HG02852 (cell line): ENCODE data around the gene NUP160.
A peak's percentile ranks its signal among the peaks of the same experiment; 100 is the strongest.
"Not testable (repeated sequence)": the region's sequence is repeated elsewhere in the genome, so short reads cannot be mapped to it uniquely, and the experiment has no call there.

Experiments
- ATAC-seq: cut with Tn5 transposase; IDR thresholded peaks from one replicate; pipeline ENCODE4 v1.9.1; 2021; ENCODE audit warnings: mild to moderate bottlenecking, moderate library complexity; ENCODE audit not compliant: unreplicated experiment

Gene NUP160

DNA sequence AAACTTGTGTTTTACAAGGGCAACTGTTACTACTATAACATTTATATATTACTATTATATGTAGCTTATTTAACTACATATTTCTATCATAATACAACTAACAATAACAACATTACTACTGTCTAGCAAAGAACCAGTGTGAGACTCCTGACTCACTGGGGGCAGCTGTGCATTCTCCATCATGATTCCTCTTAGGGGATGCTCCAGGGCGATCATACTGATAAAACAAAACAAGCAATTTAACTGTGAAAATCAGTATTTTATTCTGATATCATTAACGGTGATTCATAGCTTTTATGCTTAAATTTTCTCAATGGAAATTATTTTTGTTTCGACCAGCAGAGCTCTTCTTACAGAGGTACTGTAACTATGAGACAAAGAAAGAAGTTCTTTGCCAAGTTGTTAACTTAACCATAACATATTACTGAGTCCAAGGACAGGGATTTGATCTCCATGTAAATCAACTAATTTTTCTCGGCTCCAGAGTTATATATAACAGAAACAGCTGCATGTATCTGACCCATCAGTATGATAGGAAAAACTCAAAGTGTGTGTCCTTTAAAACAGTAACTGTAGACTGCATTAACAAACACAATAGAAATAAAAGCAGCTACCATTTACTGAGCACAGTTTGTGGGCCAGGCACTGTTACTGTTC, 56.2 kb downstream of the NUP160 start:
- ATAC-seq = no peak

DNA sequence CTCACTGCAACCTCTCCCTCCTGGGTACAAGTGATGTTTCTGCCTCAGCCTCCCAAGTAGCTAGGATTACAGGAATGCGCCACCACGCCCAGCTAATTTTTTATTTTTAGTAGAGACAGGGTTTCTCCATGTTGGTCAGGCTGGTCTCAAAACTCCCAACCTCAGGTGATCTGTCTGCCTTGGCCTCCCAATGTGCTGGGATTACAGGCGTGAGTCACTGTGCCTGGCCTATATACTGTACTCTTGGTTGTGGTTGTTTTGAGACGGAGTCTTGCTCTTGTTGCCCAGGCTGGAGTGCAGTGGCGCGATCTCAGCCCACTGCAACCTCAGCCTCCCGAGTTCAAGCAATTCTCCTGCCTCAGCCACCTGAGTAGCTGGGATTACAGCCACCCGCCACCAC, 58.1 kb downstream of the NUP160 start:
- not testable (repeated sequence) for ATAC-seq

- ATAC-seq = no peak
Observed at GRCh38 chr11:47788181-47788580, 60.0 kb downstream of the NUP160 start.

DNA sequence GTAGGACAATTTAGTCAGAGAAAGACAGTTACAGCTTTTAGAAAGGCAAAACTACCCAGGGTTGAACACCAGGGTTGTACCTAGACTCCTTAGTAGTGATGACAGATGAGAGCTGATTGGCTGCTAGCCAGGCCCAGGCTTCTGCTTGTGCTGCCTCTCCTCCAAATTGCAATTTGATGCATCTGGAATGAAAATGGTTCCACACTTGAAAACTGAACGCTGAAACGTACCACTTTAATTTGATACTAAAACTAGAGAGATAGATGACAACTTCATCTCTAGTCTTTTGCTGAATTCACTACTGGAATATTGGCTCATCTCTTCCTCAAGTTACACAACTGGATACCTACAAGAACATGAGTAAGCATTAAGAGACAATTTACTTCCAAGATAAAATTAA, 61.8 kb downstream of the NUP160 start:
- no peak for ATAC-seq

GRCh38 chr11:47784785-47785381, 63.3 kb downstream of the NUP160 start:
- ATAC-seq = no peak

DNA sequence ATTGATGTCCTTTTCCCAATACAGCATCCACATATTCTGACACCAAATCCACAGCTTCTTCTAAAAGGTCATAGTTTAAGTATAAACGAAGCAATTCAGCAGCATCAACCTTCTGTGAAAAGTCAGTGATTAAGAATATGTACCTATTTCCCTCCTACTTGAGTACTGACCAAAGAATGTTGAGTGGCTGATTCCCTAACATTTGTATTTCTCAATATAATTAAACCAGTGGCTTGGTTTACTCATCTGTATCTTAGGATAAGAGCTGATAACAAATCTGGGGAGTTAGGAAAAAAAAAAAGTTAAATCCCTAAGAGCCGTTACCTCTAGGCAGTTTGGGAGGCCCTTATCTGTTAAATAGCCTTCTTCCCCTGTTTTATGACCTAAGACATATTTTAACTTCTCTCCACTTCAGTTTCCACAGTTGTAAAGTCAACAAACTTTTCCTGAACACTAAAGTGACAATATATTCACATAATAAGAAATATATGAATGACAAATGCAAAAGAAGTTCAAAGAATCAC, 65.0 kb downstream of the NUP160 start:
- no peak for ATAC-seq

GRCh38 chr11:47778878-47779483, 69.2 kb downstream of the NUP160 start:
- no peak for ATAC-seq

- no peak for ATAC-seq
Observed at GRCh38 chr11:47775240-47775869, 72.8 kb downstream of the NUP160 start.

- ATAC-seq = no peak
Observed at GRCh38 chr11:47773882-47774281, 74.3 kb downstream of the NUP160 start.

GRCh38 chr11:47769556-47769955, 78.6 kb downstream of the NUP160 start:
- ATAC-seq = not testable (repeated sequence)

- ATAC-seq = no peak
Observed at GRCh38 chr11:47768101-47768612, 80.0 kb downstream of the NUP160 start.

GRCh38 chr11:47766509-47767227, 81.5 kb downstream of the NUP160 start:
- peak; percentile 39 for ATAC-seq

GRCh38 chr11:47765086-47765485, 83.1 kb downstream of the NUP160 start:
- ATAC-seq = no peak

DNA sequence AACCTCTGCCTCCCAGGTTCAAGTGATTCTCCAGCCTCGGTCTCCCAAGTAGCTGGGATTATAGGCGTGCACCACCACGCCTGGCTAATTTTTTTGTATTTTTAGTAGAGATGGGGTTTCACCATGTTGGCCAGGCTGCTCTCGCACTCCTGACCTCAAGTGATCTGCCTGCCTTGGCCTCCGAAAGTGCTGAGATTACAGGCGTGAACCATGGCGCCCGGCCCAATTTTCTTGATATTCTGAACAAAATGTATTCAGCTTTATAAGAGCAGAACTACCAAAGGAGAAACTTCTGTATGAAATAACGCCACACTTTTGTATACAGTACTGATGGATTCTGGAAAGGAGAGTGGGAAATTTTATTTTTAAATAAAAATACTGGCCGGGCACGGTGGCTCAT, 88.9 kb downstream of the NUP160 start:
- not testable (repeated sequence) for ATAC-seq

DNA sequence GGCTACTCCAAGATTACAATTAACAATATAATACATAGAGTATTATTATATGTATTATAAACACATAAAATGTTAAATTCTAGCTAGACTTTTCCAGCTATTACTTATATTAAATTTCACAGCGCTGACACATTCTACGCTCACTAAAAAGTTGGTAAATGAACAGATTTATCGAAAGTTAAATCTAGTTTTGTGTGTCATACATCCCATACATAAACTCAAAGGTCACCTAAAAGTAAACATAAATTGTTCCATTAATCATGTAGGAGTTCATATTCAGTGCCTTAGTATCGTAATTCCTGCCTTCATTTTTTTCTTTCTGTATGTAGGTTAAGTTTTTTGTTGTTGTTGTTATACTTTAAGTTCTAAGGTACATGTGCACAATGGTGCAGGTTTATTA, 91.9 kb downstream of the NUP160 start:
- no peak for ATAC-seq

DNA sequence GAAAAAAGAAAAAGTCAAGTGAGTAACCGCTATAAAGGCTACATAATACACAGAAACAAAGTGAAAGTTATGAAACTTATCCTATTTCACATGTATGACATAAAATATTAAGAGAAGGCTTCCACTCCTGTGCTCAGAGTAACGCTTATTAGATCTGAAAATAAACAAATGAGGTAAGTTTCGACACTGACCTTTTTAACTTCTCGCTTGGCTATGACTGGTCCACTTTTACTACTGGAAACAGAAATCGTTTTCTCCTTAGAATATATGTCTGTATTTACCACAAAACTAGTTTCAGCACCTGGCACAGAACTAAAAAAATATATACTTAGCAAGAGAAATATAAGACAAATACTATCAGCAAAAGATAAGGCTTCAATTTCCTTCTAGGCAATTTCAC, 97.4 kb downstream of the NUP160 start:
- ATAC-seq = no peak

- not testable (repeated sequence) for ATAC-seq
Observed at GRCh38 chr11:47742494-47742893, 105.7 kb downstream of the NUP160 start.

DNA sequence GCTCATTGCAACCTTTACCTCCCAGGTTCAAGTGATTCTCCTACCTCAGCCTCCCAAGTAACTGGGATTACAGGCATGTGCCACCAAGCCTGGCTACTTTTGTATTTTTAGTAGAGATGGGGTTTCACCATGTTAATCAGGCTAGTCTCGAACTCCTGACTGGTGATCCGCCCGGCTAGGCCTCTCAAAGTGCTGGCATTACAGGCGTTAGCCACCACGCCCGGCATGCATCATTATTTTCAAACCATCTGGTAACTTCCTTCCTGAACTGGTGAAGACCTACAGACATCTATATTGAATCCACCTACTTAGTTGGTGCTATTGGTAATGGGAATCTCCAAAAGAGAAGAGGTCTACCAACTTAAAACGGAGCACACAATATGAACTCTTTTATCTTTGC, 110.3 kb downstream of the NUP160 start:
- ATAC-seq = not testable (repeated sequence)

- ATAC-seq = no peak
Observed at GRCh38 chr11:47732271-47732670, 115.9 kb downstream of the NUP160 start.

DNA sequence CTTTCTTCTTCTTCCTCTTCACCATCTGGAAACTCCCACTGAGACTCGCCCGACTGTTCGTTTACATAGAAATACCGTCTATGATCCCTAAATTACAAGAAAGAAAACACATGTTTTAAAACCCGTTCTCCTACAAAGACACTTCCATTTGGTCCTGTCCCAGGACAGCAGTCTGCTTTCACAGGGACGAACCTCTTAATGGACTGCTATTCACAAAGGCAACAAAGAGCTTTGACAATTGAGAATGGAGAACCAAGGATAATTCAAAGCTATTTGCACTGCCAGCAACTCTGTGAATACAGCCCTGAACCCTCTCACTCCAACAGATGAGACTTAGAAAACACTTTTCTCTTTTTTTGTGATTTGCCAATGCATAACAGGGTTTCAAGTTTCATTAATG, 116.7 kb downstream of the NUP160 start:
- no peak for ATAC-seq
